Measurements from ENCODE around the gene PELI3. TPM values are rescaled to one million over a fixed set of nuclear protein-coding genes. Genes with fewer than 3 reads are reported as not detected.

The PELI3 gene
- total RNA-seq, 2 experiments from 2014 or later: 4.3 to 8.1 TPM

DNA sequence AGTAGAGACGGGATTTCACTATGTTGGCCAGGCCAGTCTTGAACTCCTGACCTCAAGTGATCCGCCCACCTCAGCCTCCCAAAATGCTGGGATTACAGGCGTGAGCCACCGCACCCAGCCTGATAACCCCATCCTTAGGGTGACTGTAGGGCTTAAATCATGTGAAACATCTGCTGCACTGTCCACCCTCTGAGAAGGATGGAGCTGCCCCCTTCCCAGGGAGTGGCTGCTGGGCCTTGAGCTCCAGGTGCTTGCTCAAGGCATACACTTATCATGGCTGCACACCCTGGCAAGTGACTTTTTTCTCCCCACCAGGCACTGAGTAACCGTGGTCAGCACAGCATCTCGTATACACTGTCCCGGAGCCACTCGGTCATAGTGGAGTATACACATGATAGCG lies 5.3 kb downstream of the PELI3 start:
- Histone ChIP-seq H3K4me3 (ENCODE audit: low read depth, low read length, poor library complexity, severe bottlenecking) (no peak overlapping the region), H3K27ac (ENCODE audit: low read depth, low read length, poor library complexity, severe bottlenecking) (no peak overlapping the region), H3K4me2 (ENCODE audit: low read length) (no peak overlapping the region), H2AFZ (ENCODE audit: low read length) (no peak overlapping the region), H3K79me2 (ENCODE audit: insufficient read depth, low read depth, low read length) (no peaks in the 10 kb centered on the region), H4K20me1 (ENCODE audit: insufficient read depth, low read length) (no peaks in the 10 kb centered on the region), H3K9me3 (ENCODE audit: low read length) (no peaks in the 10 kb centered on the region), H3K9me2 (ENCODE audit: insufficient read depth, low read length) (no peaks in the 10 kb centered on the region), H3K36me3 (ENCODE audit: insufficient read depth, low read length) (no peaks in the 10 kb centered on the region), H3K4me1 (ENCODE audit: insufficient read depth, low read length, poor library complexity, severe bottlenecking) (peaks cover 7% of the 10 kb centered on the region)
- no peak for DNase-seq (ENCODE audit: low spot score)
- CTCF ChIA-PET (ENCODE audit: unreplicated experiment): no interaction called here
- BruUV-seq (replicated peaks): no TSS peak
- intact Hi-C loops (cut with micrococcal nuclease; ENCODE audit: unreplicated experiment): no loop called here
- POLR2A ChIA-PET: interaction anchor here (0.9 kb wide), 1 partner anchor 8 kb away, joined by 4 read pairs; the partner anchor contains the start of gene DPP3
- no peak for TF ChIP-seq EZH2phosphoT487 (IDR thresholded peaks at IDR 0.05; ENCODE audit: borderline replicate concordance, low read depth, low read length)
- TF ChIP-seq, protein P1, sequence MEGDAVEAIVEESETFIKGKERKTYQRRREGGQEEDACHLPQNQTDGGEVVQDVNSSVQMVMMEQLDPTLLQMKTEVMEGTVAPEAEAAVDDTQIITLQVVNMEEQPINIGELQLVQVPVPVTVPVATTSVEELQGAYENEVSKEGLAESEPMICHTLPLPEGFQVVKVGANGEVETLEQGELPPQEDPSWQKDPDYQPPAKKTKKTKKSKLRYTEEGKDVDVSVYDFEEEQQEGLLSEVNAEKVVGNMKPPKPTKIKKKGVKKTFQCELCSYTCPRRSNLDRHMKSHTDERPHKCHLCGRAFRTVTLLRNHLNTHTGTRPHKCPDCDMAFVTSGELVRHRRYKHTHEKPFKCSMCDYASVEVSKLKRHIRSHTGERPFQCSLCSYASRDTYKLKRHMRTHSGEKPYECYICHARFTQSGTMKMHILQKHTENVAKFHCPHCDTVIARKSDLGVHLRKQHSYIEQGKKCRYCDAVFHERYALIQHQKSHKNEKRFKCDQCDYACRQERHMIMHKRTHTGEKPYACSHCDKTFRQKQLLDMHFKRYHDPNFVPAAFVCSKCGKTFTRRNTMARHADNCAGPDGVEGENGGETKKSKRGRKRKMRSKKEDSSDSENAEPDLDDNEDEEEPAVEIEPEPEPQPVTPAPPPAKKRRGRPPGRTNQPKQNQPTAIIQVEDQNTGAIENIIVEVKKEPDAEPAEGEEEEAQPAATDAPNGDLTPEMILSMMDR (conservative IDR thresholded peaks at IDR 0.05; ENCODE audit: low read length): no peak

DNA sequence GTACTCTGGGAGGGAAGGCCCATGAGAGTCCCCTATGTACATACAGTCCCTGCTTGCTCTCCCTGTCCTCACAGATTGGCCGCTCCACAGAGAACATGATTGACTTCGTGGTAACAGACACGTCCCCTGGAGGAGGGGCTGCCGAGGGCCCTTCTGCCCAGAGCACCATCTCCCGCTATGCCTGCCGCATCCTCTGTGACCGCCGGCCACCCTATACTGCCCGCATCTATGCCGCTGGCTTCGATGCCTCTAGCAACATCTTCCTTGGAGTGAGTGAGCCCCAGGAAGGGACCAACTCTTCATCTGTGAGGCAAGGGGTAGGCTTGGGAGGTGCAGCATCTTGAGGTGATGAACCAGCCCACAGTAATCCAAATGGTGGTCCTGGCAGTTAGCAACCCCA lies 6.5 kb downstream of the PELI3 start:
- Histone ChIP-seq H3K27ac (ENCODE audit: low read depth, low read length, poor library complexity, severe bottlenecking) (no peak overlapping the region), H3K36me3 (ENCODE audit: insufficient read depth, low read length) (no peaks in the 10 kb centered on the region), H2AFZ (ENCODE audit: low read length) (no peak overlapping the region), H3K4me1 (ENCODE audit: insufficient read depth, low read length, poor library complexity, severe bottlenecking) (no peaks in the 10 kb centered on the region), H3K4me2 (ENCODE audit: low read length) (no peak overlapping the region), H3K9me2 (ENCODE audit: insufficient read depth, low read length) (no peaks in the 10 kb centered on the region), H3K79me2 (ENCODE audit: insufficient read depth, low read depth, low read length) (no peaks in the 10 kb centered on the region), H3K9me3 (ENCODE audit: low read length) (no peaks in the 10 kb centered on the region), H3K4me3 (ENCODE audit: low read depth, low read length, poor library complexity, severe bottlenecking) (no peak overlapping the region), H4K20me1 (ENCODE audit: insufficient read depth, low read length) (no peaks in the 10 kb centered on the region)
- DNase-seq (ENCODE audit: low spot score): no peak
- CTCF ChIA-PET (ENCODE audit: unreplicated experiment): no interaction called here
- BruUV-seq (replicated peaks): no TSS peak
- TF ChIP-seq EZH2phosphoT487 (IDR thresholded peaks at IDR 0.05; ENCODE audit: borderline replicate concordance, low read depth, low read length): no peak
- TF ChIP-seq, protein P1 (conservative IDR thresholded peaks at IDR 0.05; ENCODE audit: low read length): no peak
- POLR2A ChIA-PET: no interaction called here
- intact Hi-C loops (cut with micrococcal nuclease; ENCODE audit: unreplicated experiment): no loop called here

DNA sequence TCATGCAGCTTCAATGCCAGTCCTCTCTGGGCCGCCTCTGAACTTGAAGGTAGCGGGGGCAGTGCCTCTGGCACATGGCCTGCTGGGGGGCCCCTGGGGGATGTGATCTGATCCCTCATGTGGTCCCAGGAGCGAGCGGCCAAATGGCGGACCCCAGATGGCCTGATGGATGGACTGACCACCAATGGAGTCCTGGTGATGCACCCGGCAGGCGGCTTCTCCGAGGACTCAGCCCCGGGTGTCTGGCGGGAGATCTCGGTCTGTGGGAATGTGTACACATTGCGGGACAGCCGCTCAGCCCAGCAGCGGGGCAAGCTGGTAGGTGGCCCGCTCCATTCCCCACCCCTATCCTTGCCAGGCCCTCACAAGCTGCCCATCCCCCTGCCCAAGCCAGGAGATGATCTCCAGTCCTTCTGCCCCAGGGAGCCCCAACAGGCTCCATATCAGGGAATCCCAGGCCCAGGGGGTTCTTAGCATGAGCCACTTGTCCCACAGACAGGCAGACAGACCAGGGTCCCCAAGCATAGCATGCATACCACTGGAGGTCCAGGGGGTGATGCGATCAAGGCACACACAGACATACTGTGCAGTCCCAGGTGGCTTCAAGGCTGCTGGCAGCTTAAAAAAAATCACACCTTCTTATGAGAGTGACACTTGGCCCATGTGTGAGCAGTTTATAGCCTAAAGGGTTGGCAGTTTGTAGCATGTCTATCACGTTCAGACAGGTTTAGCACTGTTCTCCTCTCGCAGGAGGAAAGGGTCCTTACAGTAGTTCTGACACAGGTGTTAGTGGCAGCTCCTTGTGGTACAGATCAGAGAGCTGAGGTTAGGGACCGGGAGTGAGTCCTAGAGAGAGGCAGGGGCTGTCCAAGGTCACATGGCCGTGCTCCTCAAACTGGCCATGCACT lies 7.2 kb downstream of the PELI3 start:
- no peak for TF ChIP-seq EZH2phosphoT487 (IDR thresholded peaks at IDR 0.05; ENCODE audit: borderline replicate concordance, low read depth, low read length)
- TF ChIP-seq, protein P1 (conservative IDR thresholded peaks at IDR 0.05; ENCODE audit: low read length): no peak
- Histone ChIP-seq H3K4me3 (ENCODE audit: low read depth, low read length, poor library complexity, severe bottlenecking) (no peak overlapping the region), H3K36me3 (ENCODE audit: insufficient read depth, low read length) (no peaks in the 10 kb centered on the region), H3K4me1 (ENCODE audit: insufficient read depth, low read length, poor library complexity, severe bottlenecking) (no peaks in the 10 kb centered on the region), H3K27ac (ENCODE audit: low read depth, low read length, poor library complexity, severe bottlenecking) (no peak overlapping the region), H4K20me1 (ENCODE audit: insufficient read depth, low read length) (no peaks in the 10 kb centered on the region), H3K79me2 (ENCODE audit: insufficient read depth, low read depth, low read length) (no peaks in the 10 kb centered on the region), H3K9me3 (ENCODE audit: low read length) (no peaks in the 10 kb centered on the region), H3K4me2 (ENCODE audit: low read length) (no peak overlapping the region), H2AFZ (ENCODE audit: low read length) (no peak overlapping the region), H3K9me2 (ENCODE audit: insufficient read depth, low read length) (no peaks in the 10 kb centered on the region)
- ChIA-PET POLR2A (no interaction called here), CTCF (ENCODE audit: unreplicated experiment) (no interaction called here)
- no TSS peak for BruUV-seq (replicated peaks)
- intact Hi-C loops (cut with micrococcal nuclease; ENCODE audit: unreplicated experiment): no loop called here
- DNase-seq (ENCODE audit: low spot score): no peak
